HepG2 (cell line): ENCODE results near the gene VCL. TPM values are rescaled to one million over a fixed set of nuclear protein-coding genes. Genes with fewer than 3 reads are reported as not detected.

Experiments used
- ATAC-seq: fragments of 200-7000 bp; cut with Tn5 transposase; 3 replicates; pipeline ENCODE4 v1.9.1; 2020; ENCODE audit warnings: mild to moderate bottlenecking, moderate library complexity
- BruUV-seq: library from RNA; stranded (reverse); fragments of 400-500 nt; replicated peaks from 2 replicates; lab custom pipeline; 2021; lab: Mats Ljungman, UMichigan
- CTCF ChIA-PET: fragments of 300-600 bp; formaldehyde crosslinking; extraction: SDS; loops from one replicate; lab custom pipeline; 2021; ENCODE audit warnings: low total read pairs, inconsistent platforms, low intra/inter-chr PET ratio; lab: Yijun Ruan, JAX
- POLR2A ChIA-PET: fragments of 350-600 bp; sonication (Branson Sonifier 250); formaldehyde crosslinking; loops from one replicate; lab custom pipeline; 2020; ENCODE audit warnings: antibody characterized with exemption, inconsistent platforms; lab: Yijun Ruan, JAX
- DNase-seq: peaks from one replicate; pipeline ENCODE4 v3.0.0-alpha.2; 2015; ENCODE audit warnings: low spot score
- FAIRE-seq: peaks from 3 replicates; lab custom pipeline; 2011; peaks lifted over from hg19 to GRCh38; lab: Jason Lieb, UNC
- H2AFZ ChIP-seq: one replicate; pipeline ENCODE4 v1.6.1; 2011; ENCODE audit warnings: low read length, inconsistent platforms
- H3K27ac ChIP-seq: fragments of 300-600 bp; 3 replicates; pipeline ENCODE4 v1.8.0; 2011; ENCODE audit warnings: mixed run types, mild to moderate bottlenecking, mixed read lengths, low read length, inconsistent platforms; ENCODE audit not compliant: insufficient read depth; ENCODE audit errors: extremely low read length
- H3K27me3 ChIP-seq, 2 experiments: fragments of 200-600 bp in 1 of 2; 2 replicates in 1 of 2; 3 replicates in 1 of 2; pipeline versions ENCODE4 v1.6.0 to v1.8.0; 2011; ENCODE audit warnings: low read length in 2 of 2, mild to moderate bottlenecking in 2 of 2, moderate library complexity in 2 of 2, inconsistent platforms in 1 of 2; ENCODE audit not compliant: insufficient read depth in 2 of 2, control insufficient read depth in 1 of 2
- H3K36me3 ChIP-seq, 2 experiments: fragments of 200-600 bp in 1 of 2; replicated peaks in 1 of 2; 2 replicates in 1 of 2; 3 replicates in 1 of 2; pipeline versions ENCODE4 v1.5.1 to v1.8.0; 2011; ENCODE audit warnings: low read length in 2 of 2, inconsistent platforms in 1 of 2; ENCODE audit not compliant: insufficient read depth in 2 of 2, control insufficient read depth in 1 of 2
- H3K4me1 ChIP-seq: 2 replicates; pipeline ENCODE4 v1.5.1; 2012; ENCODE audit warnings: low read length, inconsistent platforms; ENCODE audit not compliant: insufficient read depth
- H3K4me2 ChIP-seq: 2 replicates; pipeline ENCODE4 v1.6.0; 2011; ENCODE audit warnings: low read depth, low read length, inconsistent platforms
- H3K4me3 ChIP-seq, 3 experiments: fragments of 200-600 bp in 1 of 3; sonication (generic), shearing (Covaris generic) in 1 of 3; replicated peaks in 1 of 3; 2 replicates each; pipeline ENCODE4 v1.5.1; 2011 to 2016; ENCODE audit warnings: low read length in 3 of 3, inconsistent platforms in 2 of 3, low read depth in 2 of 3, mild to moderate bottlenecking in 2 of 3, control low read depth in 1 of 3, mixed read lengths in 1 of 3; ENCODE audit not compliant: insufficient read depth in 1 of 3
- H3K79me2 ChIP-seq: one replicate; pipeline ENCODE4 v1.6.1; 2011; ENCODE audit warnings: low read length, inconsistent platforms; ENCODE audit not compliant: insufficient read depth
- H3K9ac ChIP-seq: 2 replicates; pipeline ENCODE4 v1.6.0; 2011; ENCODE audit warnings: mild to moderate bottlenecking, low read depth, low read length, inconsistent platforms; ENCODE audit not compliant: insufficient read depth
- H3K9me3 ChIP-seq: 2 replicates; pipeline ENCODE4 v1.5.1; 2012; ENCODE audit warnings: mild to moderate bottlenecking, low read length
- H4K20me1 ChIP-seq: 2 replicates; pipeline ENCODE4 v1.6.0; 2011; ENCODE audit warnings: inconsistent platforms, mild to moderate bottlenecking, low read length, moderate library complexity; ENCODE audit not compliant: insufficient read depth
- AGO2 ChIP-seq: fragments of 200-400 bp; formaldehyde crosslinking; optimal IDR thresholded peaks from 2 replicates; pipeline ENCODE3; 2017; ENCODE audit warnings: mild to moderate bottlenecking, low read depth, low read length, moderate library complexity
- ZFYVE20 ChIP-seq: sonication (generic); formaldehyde crosslinking; IDR thresholded peaks from 2 replicates; pipeline ENCODE4 v1.8.0; 2023; ENCODE audit warnings: low read depth, mild to moderate bottlenecking, moderate library complexity, missing genetic modification reagents, borderline replicate concordance
- ZNF577 ChIP-seq: sonication (generic); formaldehyde crosslinking; IDR thresholded peaks from 2 replicates; pipeline ENCODE4 v1.4.0; 2020; ENCODE audit warnings: mild to moderate bottlenecking, low read depth, missing genetic modification reagents, borderline replicate concordance
- WGBS: methylation state at CpG from one replicate; pipeline ENCODE4 v1.1.6; 2017; ENCODE audit warnings: low lambda C conversion rate; 5-methylcytosine and 5-hydroxymethylcytosine counted together
- in situ Hi-C: cut with HindIII; loops from 2 replicates; pipeline ENCODE4 v1.10.0; 2017; ENCODE audit warnings: low pct_unique_long_range_greater_than_20kb; ENCODE audit not compliant: extremely low pct_ligation_motif_present
- intact Hi-C: fragments of 100-400 bp; cut with micrococcal nuclease; formaldehyde crosslinking; loops from one replicate; pipeline ENCODE4 v1.10.0; 2022; ENCODE audit not compliant: unreplicated experiment
- polyA plus RNA-seq, 8 experiments: library from polyadenylated mRNA; depleted of rRNA in 3 of 8; stranded (reverse) in 7 of 8; unstranded in 1 of 8; fragments of >200 nt; fragmentation: Illumina TruSeq in 4 of 8; extraction: Trizol in 4 of 8; gene quantifications; 2 replicates each; pipeline versions ENCODE4 v1.2.1 to v1.2.3, GENCODE V29; 2011 to 2016; ENCODE audit warnings: low read depth in 4 of 8, missing spikeins in 1 of 8, mixed read lengths in 1 of 8; ENCODE audit not compliant: insufficient read depth in 1 of 8
- total RNA-seq, 5 experiments: library from RNA; depleted of rRNA; stranded (reverse); fragments of >200 nt; fragmentation: Illumina TruSeq; extraction: Trizol; gene quantifications; 2 replicates each; pipeline ENCODE4 v1.2.3, GENCODE V29; 2016; ENCODE audit warnings: low read depth in 1 of 5
- TF ChIP-seq, protein P1 (sequence below): sonication (generic); formaldehyde crosslinking; IDR thresholded peaks from 2 replicates; pipeline ENCODE4 v1.4.0; 2020; ENCODE audit warnings: missing genetic modification reagents, low read depth, mild to moderate bottlenecking, borderline replicate concordance

VCL gene
- total and polyA plus RNA-seq, 2 of the 13 experiments (the other 11 are each of a cell fraction or from before 2014, with no cell fraction given), result 17.3 to 26.9 TPM

DNA sequence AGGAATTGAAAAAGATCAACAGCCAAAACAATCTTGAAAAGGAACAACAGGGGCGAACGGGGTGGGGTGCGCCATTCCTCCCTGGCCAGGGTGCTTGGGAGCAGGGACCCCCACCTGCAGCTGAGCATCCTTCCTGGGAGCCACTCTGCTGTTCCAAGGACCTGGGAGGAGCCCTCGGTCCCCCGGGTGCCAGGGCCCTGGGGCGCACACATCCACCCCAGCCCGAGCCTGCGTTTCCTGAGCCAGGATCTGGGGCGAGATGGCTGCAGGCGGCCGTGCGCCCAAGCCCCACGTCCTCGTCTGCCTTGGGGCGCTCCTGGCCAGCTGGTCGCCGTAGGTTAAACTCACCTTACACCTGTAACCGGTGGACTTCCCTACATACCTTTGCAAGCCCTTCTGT lies 142.1 kb downstream of the VCL start:
- in situ Hi-C loops, result no loop called here

DNA sequence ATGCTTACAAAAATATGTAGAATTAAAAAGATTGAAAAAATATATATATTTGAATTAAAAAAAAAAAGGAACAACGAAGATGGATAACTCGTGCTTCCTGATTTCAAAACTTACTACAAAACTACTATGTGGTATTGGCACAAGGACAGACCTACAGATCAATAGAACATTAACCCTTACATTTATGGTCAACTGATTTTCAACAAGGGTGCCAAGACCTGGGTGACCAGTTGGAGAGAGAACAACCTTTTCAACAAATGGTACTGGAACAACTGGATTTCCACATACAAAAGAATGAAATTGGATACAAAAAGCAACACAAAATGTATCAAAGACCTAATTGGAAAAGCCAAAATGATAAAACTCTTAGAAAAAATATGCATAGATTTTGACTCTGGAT lies 142.6 kb downstream of the VCL start:
- no peak for ATAC-seq
- no peak for TF ChIP-seq ZFYVE20
- TF ChIP-seq ZNF577 (CRISPR knock-in tag), result no peak
- TF ChIP-seq, all 625 proteins: peak for 0
- FAIRE-seq (no peak), DNase-seq (no peak)
- no TSS peak for BruUV-seq
- H3K4me2 ChIP-seq, result no peak overlapping the region
- H4K20me1 ChIP-seq, result no peaks in the 10 kb centered on the region
- in situ Hi-C loops (no loop called here), intact Hi-C loops (no loop called here)
- ChIA-PET CTCF (no interaction called here), POLR2A (no interaction called here)
- H3K27ac ChIP-seq, result no peak overlapping the region
- H3K27me3 ChIP-seq, result no peaks in the 10 kb centered on the region
- H3K9ac ChIP-seq, result no peak overlapping the region
- no peak overlapping the region for H2AFZ ChIP-seq
- no peak overlapping the region for H3K4me3 ChIP-seq
- no peaks in the 10 kb centered on the region for H3K9me3 ChIP-seq
- H3K36me3 ChIP-seq, result peaks cover 10 to 25% of the 10 kb centered on the region in 2 experiments
- WGBS, result 88% methylated on average over 2 of the region's 2 CpGs
- H3K79me2 ChIP-seq, result peaks cover 23% of the 10 kb centered on the region
- H3K4me1 ChIP-seq, result peaks cover 8% of the 10 kb centered on the region; the same call in 1 of the 2 replicates

More for the DNA sequence above, 142.1 kb downstream of the VCL start:
- POLR2A ChIA-PET, result no interaction called here
- H2AFZ ChIP-seq, result no peak overlapping the region
- ATAC-seq, result no peak
- no peak overlapping the region for H3K4me2 ChIP-seq
- WGBS, result 97% methylated on average over 13 of the region's 18 CpGs
- no TSS peak for BruUV-seq
- peak; percentile 46 for TF ChIP-seq AGO2
- TF ChIP-seq, protein P1, sequence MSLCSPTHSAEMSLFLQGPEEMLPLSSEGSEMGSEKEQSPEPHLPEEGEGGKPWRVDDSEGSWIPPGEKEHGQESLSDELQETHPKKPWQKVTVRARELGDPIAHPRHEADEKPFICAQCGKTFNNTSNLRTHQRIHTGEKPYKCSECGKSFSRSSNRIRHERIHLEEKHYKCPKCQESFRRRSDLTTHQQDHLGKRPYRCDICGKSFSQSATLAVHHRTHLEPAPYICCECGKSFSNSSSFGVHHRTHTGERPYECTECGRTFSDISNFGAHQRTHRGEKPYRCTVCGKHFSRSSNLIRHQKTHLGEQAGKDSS (CRISPR knock-in tag), result no peak
- no peak overlapping the region for H3K27ac ChIP-seq
- peaks cover 22% of the 10 kb centered on the region for H3K79me2 ChIP-seq
- peaks cover 8% of the 10 kb centered on the region; the same call in 1 of the 2 replicates for H3K4me1 ChIP-seq
- CTCF ChIA-PET, result no interaction called here
- no peak for DNase-seq
- intact Hi-C loops, result no loop called here
- H3K9me3 ChIP-seq, result no peaks in the 10 kb centered on the region
- H3K27me3 ChIP-seq, result no peaks in the 10 kb centered on the region
- H3K36me3 ChIP-seq, result peaks cover 10 to 29% of the 10 kb centered on the region in 2 experiments
- H3K4me3 ChIP-seq, result no peak overlapping the region
- H3K9ac ChIP-seq, result no peak overlapping the region
- FAIRE-seq, result no peak
- no peaks in the 10 kb centered on the region for H4K20me1 ChIP-seq
